HepG2 (cell line): ENCODE data around the gene TPRN. TPM values are rescaled to one million over a fixed set of nuclear protein-coding genes. Genes with fewer than 3 reads are reported as not detected.

Experiments used
- ATAC-seq: fragments of 200-7000 bp; cut with Tn5 transposase; 3 replicates; pipeline ENCODE4 v1.9.1; 2020; ENCODE audit warnings: mild to moderate bottlenecking, moderate library complexity
- BruUV-seq: library from RNA; stranded (reverse); fragments of 400-500 nt; replicated peaks from 2 replicates; lab custom pipeline; 2021; lab: Mats Ljungman, UMichigan
- CTCF ChIA-PET: fragments of 300-600 bp; formaldehyde crosslinking; extraction: SDS; loops from one replicate; lab custom pipeline; 2021; ENCODE audit warnings: low total read pairs, inconsistent platforms, low intra/inter-chr PET ratio; lab: Yijun Ruan, JAX
- POLR2A ChIA-PET: fragments of 350-600 bp; sonication (Branson Sonifier 250); formaldehyde crosslinking; loops from one replicate; lab custom pipeline; 2020; ENCODE audit warnings: antibody characterized with exemption, inconsistent platforms; lab: Yijun Ruan, JAX
- DNase-seq: peaks from one replicate; pipeline ENCODE4 v3.0.0-alpha.2; 2015; ENCODE audit warnings: low spot score
- FAIRE-seq: peaks from 3 replicates; lab custom pipeline; 2011; peaks lifted over from hg19 to GRCh38; lab: Jason Lieb, UNC
- H2AFZ ChIP-seq: one replicate; pipeline ENCODE4 v1.6.1; 2011; ENCODE audit warnings: low read length, inconsistent platforms
- H3K27ac ChIP-seq: fragments of 300-600 bp; 3 replicates; pipeline ENCODE4 v1.8.0; 2011; ENCODE audit warnings: mixed run types, mild to moderate bottlenecking, mixed read lengths, low read length, inconsistent platforms; ENCODE audit not compliant: insufficient read depth; ENCODE audit errors: extremely low read length
- H3K27me3 ChIP-seq, 2 experiments: fragments of 200-600 bp in 1 of 2; 2 replicates in 1 of 2; 3 replicates in 1 of 2; pipeline versions ENCODE4 v1.6.0 to v1.8.0; 2011; ENCODE audit warnings: low read length in 2 of 2, mild to moderate bottlenecking in 2 of 2, moderate library complexity in 2 of 2, inconsistent platforms in 1 of 2; ENCODE audit not compliant: insufficient read depth in 2 of 2, control insufficient read depth in 1 of 2
- H3K36me3 ChIP-seq, 2 experiments: fragments of 200-600 bp in 1 of 2; replicated peaks in 1 of 2; 2 replicates in 1 of 2; 3 replicates in 1 of 2; pipeline versions ENCODE4 v1.5.1 to v1.8.0; 2011; ENCODE audit warnings: low read length in 2 of 2, inconsistent platforms in 1 of 2; ENCODE audit not compliant: insufficient read depth in 2 of 2, control insufficient read depth in 1 of 2
- H3K4me1 ChIP-seq: 2 replicates; pipeline ENCODE4 v1.5.1; 2012; ENCODE audit warnings: low read length, inconsistent platforms; ENCODE audit not compliant: insufficient read depth
- H3K4me2 ChIP-seq: 2 replicates; pipeline ENCODE4 v1.6.0; 2011; ENCODE audit warnings: low read depth, low read length, inconsistent platforms
- H3K4me3 ChIP-seq, 3 experiments: fragments of 200-600 bp in 1 of 3; sonication (generic), shearing (Covaris generic) in 1 of 3; replicated peaks in 1 of 3; 2 replicates each; pipeline ENCODE4 v1.5.1; 2011 to 2016; ENCODE audit warnings: low read length in 3 of 3, inconsistent platforms in 2 of 3, low read depth in 2 of 3, mild to moderate bottlenecking in 2 of 3, control low read depth in 1 of 3, mixed read lengths in 1 of 3; ENCODE audit not compliant: insufficient read depth in 1 of 3
- H3K79me2 ChIP-seq: one replicate; pipeline ENCODE4 v1.6.1; 2011; ENCODE audit warnings: low read length, inconsistent platforms; ENCODE audit not compliant: insufficient read depth
- H3K9ac ChIP-seq: 2 replicates; pipeline ENCODE4 v1.6.0; 2011; ENCODE audit warnings: mild to moderate bottlenecking, low read depth, low read length, inconsistent platforms; ENCODE audit not compliant: insufficient read depth
- H3K9me3 ChIP-seq: 2 replicates; pipeline ENCODE4 v1.5.1; 2012; ENCODE audit warnings: mild to moderate bottlenecking, low read length
- H4K20me1 ChIP-seq: 2 replicates; pipeline ENCODE4 v1.6.0; 2011; ENCODE audit warnings: inconsistent platforms, mild to moderate bottlenecking, low read length, moderate library complexity; ENCODE audit not compliant: insufficient read depth
- AKAP8 ChIP-seq: sonication (generic); formaldehyde crosslinking; IDR thresholded peaks from 2 replicates; pipeline ENCODE4 v1.5.1; 2020; ENCODE audit warnings: mild to moderate bottlenecking, missing genetic modification reagents
- GTF2F1 ChIP-seq: fragments of 150-350 bp; IDR thresholded peaks from 2 replicates; pipeline ENCODE4 v1.6.1; 2014; ENCODE audit warnings: low read length
- POLR2AphosphoS5 ChIP-seq: IDR thresholded peaks from 2 replicates; pipeline ENCODE4 v1.6.1; 2012; ENCODE audit warnings: low read depth, low read length
- RAD21 ChIP-seq: fragments of 450-650 bp; formaldehyde crosslinking; IDR thresholded peaks from 2 replicates; pipeline ENCODE4 v1.5.0; 2020; ENCODE audit warnings: mild to moderate bottlenecking
- STAG1 ChIP-seq: sonication (generic); formaldehyde crosslinking; IDR thresholded peaks from 2 replicates; pipeline ENCODE4 v1.4.0; 2020; ENCODE audit warnings: missing genetic modification reagents
- WGBS: methylation state at CpG from one replicate; pipeline ENCODE4 v1.1.6; 2017; ENCODE audit warnings: low lambda C conversion rate; 5-methylcytosine and 5-hydroxymethylcytosine counted together
- in situ Hi-C: cut with HindIII; loops from 2 replicates; pipeline ENCODE4 v1.10.0; 2017; ENCODE audit warnings: low pct_unique_long_range_greater_than_20kb; ENCODE audit not compliant: extremely low pct_ligation_motif_present
- intact Hi-C: fragments of 100-400 bp; cut with micrococcal nuclease; formaldehyde crosslinking; loops from one replicate; pipeline ENCODE4 v1.10.0; 2022; ENCODE audit not compliant: unreplicated experiment
- polyA plus RNA-seq, 8 experiments: library from polyadenylated mRNA; depleted of rRNA in 3 of 8; stranded (reverse) in 7 of 8; unstranded in 1 of 8; fragments of >200 nt; fragmentation: Illumina TruSeq in 4 of 8; extraction: Trizol in 4 of 8; gene quantifications; 2 replicates each; pipeline versions ENCODE4 v1.2.1 to v1.2.3, GENCODE V29; 2011 to 2016; ENCODE audit warnings: low read depth in 4 of 8, missing spikeins in 1 of 8, mixed read lengths in 1 of 8; ENCODE audit not compliant: insufficient read depth in 1 of 8
- total RNA-seq, 5 experiments: library from RNA; depleted of rRNA; stranded (reverse); fragments of >200 nt; fragmentation: Illumina TruSeq; extraction: Trizol; gene quantifications; 2 replicates each; pipeline ENCODE4 v1.2.3, GENCODE V29; 2016; ENCODE audit warnings: low read depth in 1 of 5
- TF ChIP-seq, protein P1 (sequence below): sonication (generic); formaldehyde crosslinking; IDR thresholded peaks from 2 replicates; pipeline ENCODE4 v1.4.0; 2020; ENCODE audit warnings: missing genetic modification reagents, borderline replicate concordance
- TF ChIP-seq, protein P2 (sequence below): sonication (generic); formaldehyde crosslinking; IDR thresholded peaks from 2 replicates; pipeline ENCODE4 v1.5.1; 2020; ENCODE audit warnings: missing genetic modification reagents, mild to moderate bottlenecking, borderline replicate concordance
- TF ChIP-seq, protein P3 (sequence below): sonication (generic); formaldehyde crosslinking; IDR thresholded peaks from 2 replicates; pipeline ENCODE4 v1.5.0; 2020; ENCODE audit warnings: mild to moderate bottlenecking, missing genetic modification reagents, moderate library complexity

TPRN gene
- total and polyA plus RNA-seq, 2 of the 13 experiments (the other 11 are each of a cell fraction or from before 2014, with no cell fraction given): 10.1 to 19.2 TPM

DNA sequence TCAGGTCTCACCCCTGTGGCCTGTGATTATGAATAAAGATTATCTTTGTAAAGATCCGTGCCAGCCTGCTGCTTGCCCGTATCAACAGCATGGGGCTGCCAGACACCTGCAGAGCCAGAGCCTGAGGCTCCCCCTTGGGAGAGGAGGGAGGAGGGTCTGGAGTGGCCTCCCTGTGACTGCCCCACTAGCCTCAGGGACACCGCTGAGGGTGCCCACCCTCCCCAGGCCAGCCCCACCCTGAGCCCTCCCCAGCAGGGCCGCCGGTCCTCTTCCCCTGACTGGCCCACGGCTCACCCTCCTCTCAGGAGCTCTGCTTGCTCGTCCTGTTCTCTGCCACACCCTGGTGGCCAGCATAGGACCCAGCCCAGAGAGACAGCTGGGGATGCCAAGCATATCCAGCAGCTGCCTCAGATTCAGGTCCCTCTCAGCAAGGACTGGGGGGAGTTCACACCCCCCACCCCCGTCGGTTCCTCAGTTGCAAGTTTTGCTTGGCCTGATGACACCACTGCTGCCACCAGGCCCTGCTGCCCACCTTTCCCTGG, 10.2 kb downstream of the TPRN start:
- no peak overlapping the region for H3K27ac ChIP-seq
- FAIRE-seq: no peak
- ATAC-seq: peak; percentile 33
- 92% methylated on average over 4 of the region's 9 CpGs for WGBS
- no peak overlapping the region for H3K4me3 ChIP-seq
- POLR2A ChIA-PET: interaction anchor here (0.6 to 3.8 kb wide), 9 partner anchors 8 to 50 kb away, joined by 3 to 52 read pairs (median 11); partner anchors contain the start of genes RNF208, TPRN and TUBB4B
- H3K36me3 ChIP-seq: peaks cover 13 to 20% of the 10 kb centered on the region in 2 experiments; a peak in 3 of 5 replicates
- TF ChIP-seq STAG1 (CRISPR knock-in tag) (peak; percentile 34), AKAP8 (CRISPR knock-in tag) (0 out of 2 replicates have a peak, but pooled peaks have one; percentile 69), GTF2F1 (no peak), POLR2AphosphoS5 (no peak), RAD21 (CRISPR knock-in tag) (no peak)
- TF ChIP-seq, protein P1, sequence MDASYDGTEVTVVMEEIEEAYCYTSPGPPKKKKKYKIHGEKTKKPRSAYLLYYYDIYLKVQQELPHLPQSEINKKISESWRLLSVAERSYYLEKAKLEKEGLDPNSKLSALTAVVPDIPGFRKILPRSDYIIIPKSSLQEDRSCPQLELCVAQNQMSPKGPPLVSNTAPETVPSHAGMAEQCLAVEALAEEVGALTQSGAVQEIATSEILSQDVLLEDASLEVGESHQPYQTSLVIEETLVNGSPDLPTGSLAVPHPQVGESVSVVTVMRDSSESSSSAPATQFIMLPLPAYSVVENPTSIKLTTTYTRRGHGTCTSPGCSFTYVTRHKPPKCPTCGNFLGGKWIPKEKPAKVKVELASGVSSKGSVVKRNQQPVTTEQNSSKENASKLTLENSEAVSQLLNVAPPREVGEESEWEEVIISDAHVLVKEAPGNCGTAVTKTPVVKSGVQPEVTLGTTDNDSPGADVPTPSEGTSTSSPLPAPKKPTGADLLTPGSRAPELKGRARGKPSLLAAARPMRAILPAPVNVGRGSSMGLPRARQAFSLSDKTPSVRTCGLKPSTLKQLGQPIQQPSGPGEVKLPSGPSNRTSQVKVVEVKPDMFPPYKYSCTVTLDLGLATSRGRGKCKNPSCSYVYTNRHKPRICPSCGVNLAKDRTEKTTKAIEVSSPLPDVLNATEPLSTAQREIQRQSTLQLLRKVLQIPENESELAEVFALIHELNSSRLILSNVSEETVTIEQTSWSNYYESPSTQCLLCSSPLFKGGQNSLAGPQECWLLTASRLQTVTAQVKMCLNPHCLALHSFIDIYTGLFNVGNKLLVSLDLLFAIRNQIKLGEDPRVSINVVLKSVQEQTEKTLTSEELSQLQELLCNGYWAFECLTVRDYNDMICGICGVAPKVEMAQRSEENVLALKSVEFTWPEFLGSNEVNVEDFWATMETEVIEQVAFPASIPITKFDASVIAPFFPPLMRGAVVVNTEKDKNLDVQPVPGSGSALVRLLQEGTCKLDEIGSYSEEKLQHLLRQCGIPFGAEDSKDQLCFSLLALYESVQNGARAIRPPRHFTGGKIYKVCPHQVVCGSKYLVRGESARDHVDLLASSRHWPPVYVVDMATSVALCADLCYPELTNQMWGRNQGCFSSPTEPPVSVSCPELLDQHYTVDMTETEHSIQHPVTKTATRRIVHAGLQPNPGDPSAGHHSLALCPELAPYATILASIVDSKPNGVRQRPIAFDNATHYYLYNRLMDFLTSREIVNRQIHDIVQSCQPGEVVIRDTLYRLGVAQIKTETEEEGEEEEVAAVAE: no peak
- TF ChIP-seq, protein P2, sequence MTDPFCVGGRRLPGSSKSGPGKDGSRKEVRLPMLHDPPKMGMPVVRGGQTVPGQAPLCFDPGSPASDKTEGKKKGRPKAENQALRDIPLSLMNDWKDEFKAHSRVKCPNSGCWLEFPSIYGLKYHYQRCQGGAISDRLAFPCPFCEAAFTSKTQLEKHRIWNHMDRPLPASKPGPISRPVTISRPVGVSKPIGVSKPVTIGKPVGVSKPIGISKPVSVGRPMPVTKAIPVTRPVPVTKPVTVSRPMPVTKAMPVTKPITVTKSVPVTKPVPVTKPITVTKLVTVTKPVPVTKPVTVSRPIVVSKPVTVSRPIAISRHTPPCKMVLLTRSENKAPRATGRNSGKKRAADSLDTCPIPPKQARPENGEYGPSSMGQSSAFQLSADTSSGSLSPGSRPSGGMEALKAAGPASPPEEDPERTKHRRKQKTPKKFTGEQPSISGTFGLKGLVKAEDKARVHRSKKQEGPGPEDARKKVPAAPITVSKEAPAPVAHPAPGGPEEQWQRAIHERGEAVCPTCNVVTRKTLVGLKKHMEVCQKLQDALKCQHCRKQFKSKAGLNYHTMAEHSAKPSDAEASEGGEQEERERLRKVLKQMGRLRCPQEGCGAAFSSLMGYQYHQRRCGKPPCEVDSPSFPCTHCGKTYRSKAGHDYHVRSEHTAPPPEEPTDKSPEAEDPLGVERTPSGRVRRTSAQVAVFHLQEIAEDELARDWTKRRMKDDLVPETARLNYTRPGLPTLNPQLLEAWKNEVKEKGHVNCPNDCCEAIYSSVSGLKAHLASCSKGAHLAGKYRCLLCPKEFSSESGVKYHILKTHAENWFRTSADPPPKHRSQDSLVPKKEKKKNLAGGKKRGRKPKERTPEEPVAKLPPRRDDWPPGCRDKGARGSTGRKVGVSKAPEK (CRISPR knock-in tag): no peak
- TF ChIP-seq, protein P3, sequence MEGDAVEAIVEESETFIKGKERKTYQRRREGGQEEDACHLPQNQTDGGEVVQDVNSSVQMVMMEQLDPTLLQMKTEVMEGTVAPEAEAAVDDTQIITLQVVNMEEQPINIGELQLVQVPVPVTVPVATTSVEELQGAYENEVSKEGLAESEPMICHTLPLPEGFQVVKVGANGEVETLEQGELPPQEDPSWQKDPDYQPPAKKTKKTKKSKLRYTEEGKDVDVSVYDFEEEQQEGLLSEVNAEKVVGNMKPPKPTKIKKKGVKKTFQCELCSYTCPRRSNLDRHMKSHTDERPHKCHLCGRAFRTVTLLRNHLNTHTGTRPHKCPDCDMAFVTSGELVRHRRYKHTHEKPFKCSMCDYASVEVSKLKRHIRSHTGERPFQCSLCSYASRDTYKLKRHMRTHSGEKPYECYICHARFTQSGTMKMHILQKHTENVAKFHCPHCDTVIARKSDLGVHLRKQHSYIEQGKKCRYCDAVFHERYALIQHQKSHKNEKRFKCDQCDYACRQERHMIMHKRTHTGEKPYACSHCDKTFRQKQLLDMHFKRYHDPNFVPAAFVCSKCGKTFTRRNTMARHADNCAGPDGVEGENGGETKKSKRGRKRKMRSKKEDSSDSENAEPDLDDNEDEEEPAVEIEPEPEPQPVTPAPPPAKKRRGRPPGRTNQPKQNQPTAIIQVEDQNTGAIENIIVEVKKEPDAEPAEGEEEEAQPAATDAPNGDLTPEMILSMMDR (CRISPR knock-in tag): peak; percentile 34
- peak overlapping the region; percentile 94; the same call in 1 of the 2 replicates for H3K4me2 ChIP-seq
- CTCF ChIA-PET: interaction anchor here (0.9 to 2.6 kb wide), 3 partner anchors 37 to 45 kb away, joined by 3 to 19 read pairs (median 16); partner anchors contain the start of gene RNF224
- intact Hi-C loops (no loop called here), in situ Hi-C loops (no loop called here)
- no peak overlapping the region for H2AFZ ChIP-seq
- no peaks in the 10 kb centered on the region for H3K27me3 ChIP-seq
- no TSS peak for BruUV-seq
- H3K79me2 ChIP-seq: peaks cover 37% of the 10 kb centered on the region
- H3K9me3 ChIP-seq: no peaks in the 10 kb centered on the region
- H3K4me1 ChIP-seq: peaks cover 38% of the 10 kb centered on the region
- no peak overlapping the region for H3K9ac ChIP-seq
- H4K20me1 ChIP-seq: no peaks in the 10 kb centered on the region
- DNase-seq: no peak
